ENCODE measurements around the gene KLHL22. TPM values are rescaled to one million over a fixed set of nuclear protein-coding genes. Genes with fewer than 3 reads are reported as not detected.
A peak's percentile ranks its signal among the peaks of the same experiment; 100 is the strongest.

KLHL22 gene
- total and polyA plus RNA-seq, 8 donors: 9.9 to 22.9 (median 13.2) TPM

- ATAC-seq (no peak), FAIRE-seq (no peak), DNase-seq (peak in 1 of 6 donors; percentile 76)
- intact Hi-C loops (cut with DNase I): no loop called here
- no peaks in the 10 kb centered on the region for H3K36me3 ChIP-seq
- peaks cover 4 to 16% (median 5%) of the 10 kb centered on the region in 3 donors for H3K4me1 ChIP-seq
- H3K27me3 ChIP-seq: peaks cover 0 to 37% (median 0%) of the 10 kb centered on the region in 4 donors
- peak overlapping the region in 2 of 4 donors; percentile 10 to 21 for H3K4me3 ChIP-seq
- no peak overlapping the region for H3K27ac ChIP-seq
- no peak for TF ChIP-seq CTCF (IDR thresholded peaks at IDR 0.05)
- 21 to 27% methylated on average over 36 to 37 of the region's 37 CpGs for WGBS, 2 donors
- H3K9me3 ChIP-seq: no peaks in the 10 kb centered on the region
Measured at GRCh38 chr22:20430101-20430719, 65.4 kb downstream of the KLHL22 start.

- intact Hi-C loops (cut with DNase I): loop anchor here in 1 of 3 donors (10.0 kb wide), 1 partner anchor 65 kb away; the partner anchor contains the start of gene KLHL22
- 24 to 30% methylated on average over 71 to 75 of the region's 75 CpGs for WGBS, 2 donors
- TF ChIP-seq CTCF (IDR thresholded peaks at IDR 0.05): no peak
- Histone ChIP-seq H3K36me3 (no peaks in the 10 kb centered on the region), H3K27ac (no peak overlapping the region), H3K9me3 (no peaks in the 10 kb centered on the region), H3K27me3 (peaks cover 0 to 37% (median 0%) of the 10 kb centered on the region in 4 donors), H3K4me1 (peaks cover 4 to 16% (median 5%) of the 10 kb centered on the region in 3 donors), H3K4me3 (peak overlapping the region in 2 of 4 donors; percentile 16 to 40)
- no peak for FAIRE-seq
- ATAC-seq: peak; percentile 19 to 84 (median 68)
- DNase-seq: peak; percentile 51 to 84 (median 65)
Measured at GRCh38 chr22:20429254-20430100, 66.1 kb downstream of the KLHL22 start.

- no peak for TF ChIP-seq CTCF (IDR thresholded peaks at IDR 0.05)
- Histone ChIP-seq H3K27me3 (peaks cover 0 to 37% (median 0%) of the 10 kb centered on the region in 4 donors), H3K36me3 (no peaks in the 10 kb centered on the region), H3K4me3 (peak overlapping the region in 1 of 4 donors; percentile 40), H3K4me1 (peaks cover 4 to 16% (median 5%) of the 10 kb centered on the region in 3 donors), H3K27ac (no peak overlapping the region), H3K9me3 (no peaks in the 10 kb centered on the region)
- FAIRE-seq (no peak), DNase-seq (peak in 2 of 6 donors; percentile 8 to 50), ATAC-seq (no peak)
- intact Hi-C loops (cut with DNase I): loop anchor here in 1 of 3 donors (10.0 kb wide), 1 partner anchor 66 kb away; the partner anchor contains the start of gene KLHL22
- 77 to 78% methylated on average over 23 of the region's 23 CpGs for WGBS, 2 donors
Measured at GRCh38 chr22:20428496-20429253, 66.9 kb downstream of the KLHL22 start.

- H3K9me3 ChIP-seq: no peaks in the 10 kb centered on the region
- TF ChIP-seq CTCF (IDR thresholded peaks at IDR 0.05): no peak
- no peak overlapping the region for H3K27ac ChIP-seq
- intact Hi-C loops (cut with DNase I): loop anchor here in 1 of 3 donors (10.0 kb wide), 1 partner anchor 67 kb away; the partner anchor contains the start of gene KLHL22
- ATAC-seq: no peak
- H3K27me3 ChIP-seq: peaks cover 0 to 37% (median 0%) of the 10 kb centered on the region in 4 donors
- peaks cover 4 to 16% (median 9%) of the 10 kb centered on the region in 3 donors for H3K4me1 ChIP-seq
- DNase-seq: peak in 2 of 6 donors; percentile 21 to 46
- FAIRE-seq: no peak
- 96 to 100% methylated on average over 4 of the region's 4 CpGs for WGBS, 2 donors
- no peaks in the 10 kb centered on the region for H3K36me3 ChIP-seq
- H3K4me3 ChIP-seq: no peak overlapping the region
Measured at GRCh38 chr22:20427945-20428417, 67.6 kb downstream of the KLHL22 start.

All from pancreas (tissue), 10 donors.